D721Med (cell line): ENCODE results near the gene STX17.

Source experiments
- DNase-seq: peaks from one replicate; pipeline ENCODE4 v3.0.0; 2011; ENCODE audit warnings: low spot score; ENCODE audit not compliant: insufficient read length
- FAIRE-seq: peaks from 2 replicates; lab custom pipeline; 2011; peaks lifted over from hg19 to GRCh38; lab: Jason Lieb, UNC
- CTCF ChIP-seq: IDR thresholded peaks from 2 replicates; pipeline ENCODE4 v1.5.1; 2012; ENCODE audit warnings: mild to moderate bottlenecking, control low read depth; ENCODE audit not compliant: insufficient read depth; ENCODE audit errors: missing control alignments

STX17 gene

GRCh38 chr9:99921875-99922710, 15.6 kb downstream of the STX17 start:
- FAIRE-seq (no peak), DNase-seq (no peak)
- no peak for TF ChIP-seq CTCF

GRCh38 chr9:99922711-99923030, 16.2 kb downstream of the STX17 start:
- FAIRE-seq (no peak), DNase-seq (no peak)
- no peak for TF ChIP-seq CTCF

GRCh38 chr9:99925541-99925940, 19.1 kb downstream of the STX17 start:
- no peak for DNase-seq
- TF ChIP-seq CTCF, result no peak
- no peak for FAIRE-seq

- no peak for FAIRE-seq
- DNase-seq, result no peak
- no peak for TF ChIP-seq CTCF
Measured at GRCh38 chr9:99929652-99930051, 23.2 kb downstream of the STX17 start.

GRCh38 chr9:99931155-99931840, 24.8 kb downstream of the STX17 start:
- FAIRE-seq, result no peak
- DNase-seq, result no peak
- no peak for TF ChIP-seq CTCF

- no peak for DNase-seq
- FAIRE-seq, result no peak
Measured at GRCh38 chr9:99936947-99937587, 30.6 kb downstream of the STX17 start.

More at GRCh38 chr9:99936947-99937587, 30.6 kb downstream of the STX17 start:
- no peak for TF ChIP-seq CTCF
